Neutrophil (primary cell): ENCODE measurements around the gene RILPL1.

Source experiments
- H3K27ac ChIP-seq: fragments of 200-600 bp; sonication (generic); 2 replicates; pipeline ENCODE4 v1.5.1; 2016; ENCODE audit warnings: mild to moderate bottlenecking, moderate library complexity
- H3K27me3 ChIP-seq: fragments of 200-600 bp; sonication (generic); 2 replicates; pipeline ENCODE4 v1.6.0; 2016; ENCODE audit warnings: mild to moderate bottlenecking
- H3K36me3 ChIP-seq: fragments of 200-600 bp; sonication (generic); 2 replicates; pipeline ENCODE4 v1.5.1; 2017
- H3K4me1 ChIP-seq, 2 experiments: fragments of 200-600 bp in 1 of 2; sonication (generic) in 1 of 2; 1 replicate in 1 of 2; 2 replicates in 1 of 2; pipeline versions ENCODE4 v1.5.1 to v1.6.1; 2013 to 2016; ENCODE audit warnings: low read depth in 1 of 2, low read length in 1 of 2, mild to moderate bottlenecking in 1 of 2, moderate library complexity in 1 of 2; ENCODE audit not compliant: control insufficient read depth in 1 of 2, insufficient read depth in 1 of 2
- H3K4me3 ChIP-seq, 2 experiments: fragments of 200-600 bp in 1 of 2; sonication (generic) in 1 of 2; 1 replicate in 1 of 2; 2 replicates in 1 of 2; pipeline ENCODE4 v1.5.1; 2013 to 2016; ENCODE audit warnings: low read depth in 1 of 2, low read length in 1 of 2, mild to moderate bottlenecking in 1 of 2, moderate library complexity in 1 of 2
- H3K9me3 ChIP-seq: fragments of 200-600 bp; sonication (generic); 2 replicates; pipeline ENCODE4 v1.5.1; 2016
- CTCF ChIP-seq: fragments of 200-600 bp; sonication (generic); IDR thresholded peaks from 2 replicates; pipeline ENCODE4 v1.5.1; 2016; ENCODE audit warnings: antibody characterized with exemption

Gene RILPL1

GRCh38 chr12:123490089-123490488 is 43.4 kb downstream of the RILPL1 start:
- Histone ChIP-seq H3K4me3 (no peak overlapping the region), H3K27me3 (no peaks in the 10 kb centered on the region), H3K36me3 (peaks cover 18% of the 10 kb centered on the region), H3K4me1 (no peaks in the 10 kb centered on the region), H3K9me3 (no peaks in the 10 kb centered on the region), H3K27ac (no peak overlapping the region)
- TF ChIP-seq CTCF, result no peak

GRCh38 chr12:123489580-123489979 is 43.9 kb downstream of the RILPL1 start:
- peaks cover 20% of the 10 kb centered on the region for H3K36me3 ChIP-seq
- H3K27me3 ChIP-seq, result no peaks in the 10 kb centered on the region
- no peaks in the 10 kb centered on the region for H3K9me3 ChIP-seq
- no peak overlapping the region for H3K4me3 ChIP-seq
- no peak overlapping the region for H3K27ac ChIP-seq
- no peak for TF ChIP-seq CTCF
- no peaks in the 10 kb centered on the region for H3K4me1 ChIP-seq

- H3K4me3 ChIP-seq, result no peak overlapping the region
- no peaks in the 10 kb centered on the region for H3K9me3 ChIP-seq
- H3K4me1 ChIP-seq, result no peaks in the 10 kb centered on the region
- H3K36me3 ChIP-seq, result peaks cover 21% of the 10 kb centered on the region
- H3K27ac ChIP-seq, result no peak overlapping the region
- no peak for TF ChIP-seq CTCF
- H3K27me3 ChIP-seq, result no peaks in the 10 kb centered on the region
Measured at GRCh38 chr12:123488539-123489230, 44.8 kb downstream of the RILPL1 start.

DNA sequence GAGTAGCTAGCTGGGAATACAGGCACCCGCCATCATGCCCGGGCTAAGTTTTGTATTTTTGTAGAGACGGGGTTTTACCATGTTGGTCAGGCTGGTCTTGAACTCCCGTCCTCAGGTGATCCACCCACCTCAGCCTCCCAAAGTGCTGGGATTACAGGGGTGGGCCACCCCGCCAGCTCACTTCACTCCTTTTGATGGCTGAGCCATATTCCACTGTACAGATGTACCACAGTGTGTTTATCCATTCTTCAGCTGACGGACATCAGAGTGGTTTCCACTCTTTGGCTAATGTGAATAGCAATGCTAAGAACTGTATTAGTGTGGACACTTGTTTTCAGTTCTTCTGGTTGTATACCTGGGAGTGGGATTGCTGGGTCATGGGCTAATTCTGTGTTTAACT is 46.1 kb downstream of the RILPL1 start:
- TF ChIP-seq CTCF, result no peak
- H3K27ac ChIP-seq, result no peak overlapping the region
- H3K9me3 ChIP-seq, result no peaks in the 10 kb centered on the region

GRCh38 chr12:123485756-123486155 is 47.8 kb downstream of the RILPL1 start:
- Histone ChIP-seq H3K27ac (no peak overlapping the region), H3K9me3 (no peaks in the 10 kb centered on the region), H3K4me3 (no peak overlapping the region), H3K4me1 (no peaks in the 10 kb centered on the region), H3K27me3 (no peaks in the 10 kb centered on the region), H3K36me3 (peaks cover 40% of the 10 kb centered on the region)
- no peak for TF ChIP-seq CTCF

More for the DNA sequence above, 46.1 kb downstream of the RILPL1 start:
- peaks cover 33% of the 10 kb centered on the region for H3K36me3 ChIP-seq
- no peak overlapping the region for H3K4me3 ChIP-seq
- H3K4me1 ChIP-seq, result no peaks in the 10 kb centered on the region
- H3K27me3 ChIP-seq, result no peaks in the 10 kb centered on the region
